Loucy (cell line): ENCODE measurements around the gene MAP2K4.

Experiments
- H2AFZ ChIP-seq: fragments of 200-600 bp; sonication (generic); 2 replicates; pipeline ENCODE4 v1.6.0; 2016; ENCODE audit warnings: antibody characterized with exemption, mild to moderate bottlenecking, low read length, moderate library complexity
- H3F3A ChIP-seq: fragments of 200-600 bp; 2 replicates; pipeline ENCODE4 v1.6.0; 2016; ENCODE audit warnings: antibody characterized with exemption, low read depth, mild to moderate bottlenecking
- H3K27me3 ChIP-seq: fragments of 200-600 bp; sonication (generic); 2 replicates; pipeline ENCODE4 v1.6.1; 2014; ENCODE audit warnings: low read length, mild to moderate bottlenecking; ENCODE audit not compliant: insufficient read depth, poor library complexity, severe bottlenecking
- H3K36me3 ChIP-seq: fragments of 200-600 bp; sonication (generic); 2 replicates; pipeline ENCODE4 v1.6.1; 2016; ENCODE audit warnings: low read length; ENCODE audit not compliant: insufficient read depth
- H3K4me1 ChIP-seq: fragments of 200-600 bp; sonication (generic); 2 replicates; pipeline ENCODE4 v1.5.1; 2014; ENCODE audit warnings: low read length, mild to moderate bottlenecking; ENCODE audit not compliant: insufficient read depth, poor library complexity, severe bottlenecking
- H3K4me2 ChIP-seq: fragments of 200-600 bp; sonication (generic); 2 replicates; pipeline ENCODE4 v1.6.0; 2014; ENCODE audit warnings: antibody characterized with exemption, low read length, low read depth, mild to moderate bottlenecking; ENCODE audit not compliant: poor library complexity, severe bottlenecking
- H3K4me3 ChIP-seq: fragments of 200-600 bp; sonication (generic); 2 replicates; pipeline ENCODE4 v1.5.1; 2014; ENCODE audit warnings: low read length, mild to moderate bottlenecking, mixed read lengths; ENCODE audit not compliant: poor library complexity, severe bottlenecking
- H3K79me2 ChIP-seq: fragments of 200-600 bp; sonication (generic); 2 replicates; pipeline ENCODE4 v1.6.1; 2014; ENCODE audit warnings: low read length; ENCODE audit not compliant: insufficient read depth
- H3K9ac ChIP-seq: fragments of 200-600 bp; sonication (generic); 2 replicates; pipeline ENCODE4 v1.6.0; 2014; ENCODE audit warnings: mild to moderate bottlenecking, low read depth, low read length, moderate library complexity; ENCODE audit not compliant: poor library complexity, severe bottlenecking
- H3K9me2 ChIP-seq: fragments of 200-600 bp; sonication (generic); replicated peaks from 2 replicates; pipeline ENCODE4 v1.6.1; 2016; ENCODE audit warnings: low read depth, low read length, mixed read lengths
- H3K9me3 ChIP-seq: fragments of 200-600 bp; sonication (generic); 2 replicates; pipeline ENCODE4 v1.6.1; 2014; ENCODE audit warnings: mild to moderate bottlenecking, antibody characterized with exemption, low read length, low read depth; ENCODE audit not compliant: insufficient read depth
- H4K20me1 ChIP-seq: fragments of 200-600 bp; sonication (generic); 2 replicates; pipeline ENCODE4 v1.6.0; 2014; ENCODE audit warnings: antibody characterized with exemption, low read length, mild to moderate bottlenecking; ENCODE audit not compliant: insufficient read depth, poor library complexity, severe bottlenecking
- CTCF ChIP-seq: fragments of 200-600 bp; sonication (generic); conservative IDR thresholded peaks from 2 replicates; pipeline ENCODE4 v1.5.1; 2014; ENCODE audit warnings: mild to moderate bottlenecking, antibody characterized with exemption, low read length
- EZH2phosphoT487 ChIP-seq: fragments of 200-600 bp; IDR thresholded peaks from 2 replicates; pipeline ENCODE4 v1.6.1; 2018; ENCODE audit warnings: antibody characterized with exemption, mild to moderate bottlenecking, moderate library complexity, borderline replicate concordance

The MAP2K4 gene

GRCh38 chr17:11980813-11981212 lies 39.9 kb upstream of the MAP2K4 start:
- H3K79me2 ChIP-seq = no peaks in the 10 kb centered on the region
- peak; percentile 52 for TF ChIP-seq CTCF
- TF ChIP-seq EZH2phosphoT487 = no peak
- no peaks in the 10 kb centered on the region for H4K20me1 ChIP-seq
- H3K4me3 ChIP-seq = no peak overlapping the region
- H3K9ac ChIP-seq = no peak overlapping the region
- no peaks in the 10 kb centered on the region for H3F3A ChIP-seq
- H3K9me2 ChIP-seq = no peaks in the 10 kb centered on the region
- peaks cover 27% of the 10 kb centered on the region; the same call in 1 of the 2 replicates for H3K36me3 ChIP-seq
- no peaks in the 10 kb centered on the region for H3K27me3 ChIP-seq
- no peaks in the 10 kb centered on the region for H3K9me3 ChIP-seq
- no peak overlapping the region for H3K4me2 ChIP-seq
- no peaks in the 10 kb centered on the region for H3K4me1 ChIP-seq
- H2AFZ ChIP-seq = no peak overlapping the region

- Histone ChIP-seq H3K4me2 (no peak overlapping the region), H3K9me2 (no peaks in the 10 kb centered on the region), H3K9ac (no peak overlapping the region), H3K4me3 (no peak overlapping the region), H2AFZ (no peak overlapping the region), H4K20me1 (no peaks in the 10 kb centered on the region), H3F3A (no peaks in the 10 kb centered on the region), H3K9me3 (no peaks in the 10 kb centered on the region), H3K27me3 (no peaks in the 10 kb centered on the region), H3K36me3 (peaks cover 27% of the 10 kb centered on the region; the same call in 1 of the 2 replicates), H3K79me2 (no peaks in the 10 kb centered on the region), H3K4me1 (no peaks in the 10 kb centered on the region)
- TF ChIP-seq EZH2phosphoT487 (no peak), CTCF (no peak)
Measured at GRCh38 chr17:11981862-11982261, 38.8 kb upstream of the MAP2K4 start.

- no peaks in the 10 kb centered on the region for H3K4me1 ChIP-seq
- H3K9me2 ChIP-seq = no peaks in the 10 kb centered on the region
- no peak overlapping the region for H3K4me2 ChIP-seq
- H2AFZ ChIP-seq = no peak overlapping the region
- no peak overlapping the region for H3K4me3 ChIP-seq
- no peaks in the 10 kb centered on the region for H4K20me1 ChIP-seq
- no peaks in the 10 kb centered on the region for H3F3A ChIP-seq
- peaks cover 13% of the 10 kb centered on the region; the same call in 1 of the 2 replicates for H3K36me3 ChIP-seq
- H3K27me3 ChIP-seq = no peaks in the 10 kb centered on the region
- no peak for TF ChIP-seq EZH2phosphoT487
- TF ChIP-seq CTCF = no peak
- H3K79me2 ChIP-seq = no peaks in the 10 kb centered on the region
- no peaks in the 10 kb centered on the region for H3K9me3 ChIP-seq
- H3K9ac ChIP-seq = no peak overlapping the region
Measured at GRCh38 chr17:11986179-11986941, 34.3 kb upstream of the MAP2K4 start.
